B cell (primary cell): ENCODE results near the gene KPNA2. TPM values are rescaled to one million over a fixed set of nuclear protein-coding genes. Genes with fewer than 3 reads are reported as not detected.
A peak's percentile ranks its signal among the peaks of the same experiment; 100 is the strongest.

Source experiments
- ATAC-seq: fragments of 200-7000 bp; cut with Tn5 transposase; one replicate; pipeline ENCODE4 v1.10.0; 2021; ENCODE audit warnings: low read depth, mild to moderate bottlenecking, moderate number of reproducible peaks, moderate library complexity
- CTCF ChIA-PET: fragments of 350-600 bp; sonication (Branson Sonifier 250); formaldehyde crosslinking; loops from one replicate; lab custom pipeline; 2021; ENCODE audit warnings: antibody characterized with exemption, inconsistent platforms; lab: Charles Lee
- POLR2A ChIA-PET: fragments of 350-600 bp; sonication (Branson Sonifier 250); formaldehyde crosslinking; loops from one replicate; lab custom pipeline; 2021; ENCODE audit warnings: antibody characterized with exemption; lab: Charles Lee
- DNase-seq: peaks from one replicate; pipeline ENCODE4 v3.0.0; 2013
- H2AFZ ChIP-seq: 2 replicates; pipeline ENCODE4 v1.6.1; 2012; ENCODE audit warnings: mild to moderate bottlenecking, low read depth, low read length; ENCODE audit not compliant: insufficient read depth, poor library complexity, severe bottlenecking
- H3K27ac ChIP-seq, 2 donors: 1 replicate in 1 of 2; 2 replicates in 1 of 2; pipeline ENCODE4 v1.5.1; 2012 to 2013; ENCODE audit warnings: low read length in 2 of 2, mild to moderate bottlenecking in 2 of 2, moderate library complexity in 1 of 2
- H3K27me3 ChIP-seq, 4 experiments: fragments of 200-600 bp in 1 of 4; sonication (generic) in 1 of 4; replicated peaks in 1 of 4; 1 replicate in 2 of 4; 2 replicates in 2 of 4; pipeline versions ENCODE4 v1.6.1 to v1.7.0; 2013 to 2016; ENCODE audit warnings: low read length in 3 of 4, mild to moderate bottlenecking in 2 of 4, mixed read lengths in 1 of 4, moderate library complexity in 1 of 4; ENCODE audit not compliant: insufficient read depth in 4 of 4, control insufficient read depth in 3 of 4; ENCODE audit errors: control extremely low read depth in 1 of 4
- H3K36me3 ChIP-seq, 2 experiments: replicated peaks in 1 of 2; 1 replicate in 1 of 2; 2 replicates in 1 of 2; pipeline versions ENCODE4 v1.6.1 to v1.7.1; 2013; ENCODE audit warnings: low read length in 1 of 2; ENCODE audit not compliant: insufficient read depth in 2 of 2, control insufficient read depth in 1 of 2; ENCODE audit errors: control extremely low read depth in 1 of 2, extremely low read depth in 1 of 2
- H3K4me1 ChIP-seq, 2 donors: fragments of 200-600 bp in 1 of 2; sonication (generic) in 1 of 2; 1 replicate in 1 of 2; 2 replicates in 1 of 2; pipeline versions ENCODE4 v1.5.1 to v1.6.1; 2013 to 2017; ENCODE audit warnings: low read length in 2 of 2; ENCODE audit not compliant: control insufficient read depth in 2 of 2, insufficient read depth in 2 of 2
- H3K4me2 ChIP-seq: replicated peaks from 2 replicates; pipeline ENCODE3; 2012; ENCODE audit warnings: mild to moderate bottlenecking, low read depth, low read length; ENCODE audit not compliant: poor library complexity, severe bottlenecking
- H3K4me3 ChIP-seq, 5 experiments: fragments of 200-600 bp in 1 of 5; sonication (generic) in 1 of 5; 1 replicate in 3 of 5; 2 replicates in 2 of 5; pipeline versions ENCODE4 v1.5.1 to v1.7.0; 2011 to 2016; ENCODE audit warnings: low read length in 4 of 5, mild to moderate bottlenecking in 4 of 5, low read depth in 2 of 5, control low read depth in 1 of 5, moderate library complexity in 1 of 5; ENCODE audit not compliant: insufficient read depth in 1 of 5; ENCODE audit errors: control extremely low read depth in 1 of 5, extremely low read depth in 1 of 5
- H3K79me2 ChIP-seq: fragments of 200-600 bp; sonication (generic); one replicate; pipeline ENCODE4 v1.6.0; 2016; ENCODE audit warnings: low read length; ENCODE audit not compliant: control insufficient read depth, insufficient read depth
- H3K9ac ChIP-seq: fragments of 200-600 bp; sonication (generic); 2 replicates; pipeline ENCODE4 v1.6.1; 2017; ENCODE audit warnings: mild to moderate bottlenecking, low read length, moderate library complexity
- H3K9me3 ChIP-seq, 3 donors: one replicate each; pipeline versions ENCODE4 v1.6.1 to v1.7.1; 2013; ENCODE audit warnings: low read length in 2 of 3; ENCODE audit not compliant: control insufficient read depth in 2 of 3, insufficient read depth in 1 of 3; ENCODE audit errors: control extremely low read depth in 1 of 3
- H4K20me1 ChIP-seq: 2 replicates; pipeline ENCODE4 v1.6.0; 2012; ENCODE audit warnings: mild to moderate bottlenecking, low read length; ENCODE audit not compliant: insufficient read depth, control insufficient read depth, poor library complexity, severe bottlenecking
- H3K27ac Mint-ChIP-seq: one replicate; pipeline ENCODE4 v1.8.0; 2021; ENCODE audit warnings: mixed read lengths
- H3K27me3 Mint-ChIP-seq: one replicate; pipeline ENCODE4 v1.8.0; 2021; ENCODE audit warnings: mixed read lengths
- H3K4me1 Mint-ChIP-seq: one replicate; pipeline ENCODE4 v1.8.0; 2021; ENCODE audit warnings: mixed read lengths
- H3K4me3 Mint-ChIP-seq: one replicate; pipeline ENCODE4 v1.8.0; 2021; ENCODE audit warnings: mixed read lengths
- H3K9me3 Mint-ChIP-seq: one replicate; pipeline ENCODE4 v1.8.0; 2022; ENCODE audit warnings: mixed read lengths; ENCODE audit not compliant: insufficient read depth
- CTCF ChIP-seq: fragments of 200-600 bp; IDR thresholded peaks from one replicate; pipeline ENCODE4 v1.8.0; 2022; ENCODE audit warnings: antibody characterized with exemption, mild to moderate bottlenecking
- EZH2 ChIP-seq: IDR thresholded peaks from 2 replicates; pipeline ENCODE4 v1.6.1; 2012; ENCODE audit warnings: borderline replicate concordance, low read depth, mild to moderate bottlenecking, moderate library complexity, low read length; ENCODE audit not compliant: insufficient read depth, poor library complexity, severe bottlenecking
- WGBS: methylation state at CpG from one replicate; pipeline ENCODE4 v1.1.5; 2013; ENCODE audit warnings: missing lambda C conversion rate; ENCODE audit not compliant: insufficient coverage; 5-methylcytosine and 5-hydroxymethylcytosine counted together
- intact Hi-C: fragments of 100-400 bp; cut with micrococcal nuclease; formaldehyde crosslinking; loops from one replicate; pipeline ENCODE4 v1.10.0; 2022
- polyA plus RNA-seq: library from polyadenylated mRNA; depleted of rRNA; stranded (reverse); fragments of >200 nt; gene quantifications from 2 replicates; pipeline ENCODE4 v1.2.3, GENCODE V29; 2012
- total RNA-seq, 2 donors: library from RNA; stranded (reverse); fragments of 120-200 nt in 1 of 2; gene quantifications; 1 replicate in 1 of 2; 2 replicates in 1 of 2; pipeline versions ENCODE4 v1.2.3 to v1.2.4, GENCODE V29; 2013 to 2022

KPNA2 gene
- total and polyA plus RNA-seq, 2 donors (not counting 1 experiment from before 2014, with no cell fraction given), result 20.0 to 25.2 TPM

- Histone ChIP-seq H3K4me3 (peak overlapping the region; percentile 55 to 92 (median 77)), H4K20me1 (no peaks in the 10 kb centered on the region), H3K79me2 (no peaks in the 10 kb centered on the region), H3K9ac (peak overlapping the region; percentile 77), H3K27ac (peak overlapping the region; percentile 44 to 61), H3K9me3 (peaks cover 0 to 8% (median 0%) of the 10 kb centered on the region in 3 donors), H2AFZ (peak overlapping the region; percentile 92), H3K36me3 (no peaks in the 10 kb centered on the region), H3K4me1 (peaks cover 7 to 14% of the 10 kb centered on the region in 2 donors), H3K4me2 (peak overlapping the region; percentile 88), H3K27me3 (no peaks in the 10 kb centered on the region)
- Mint-ChIP-seq H3K27me3 (no peaks in the 10 kb centered on the region), H3K27ac (peak overlapping the region; percentile 100), H3K4me3 (peak overlapping the region; percentile 90), H3K4me1 (peaks cover 18% of the 10 kb centered on the region), H3K9me3 (no peaks in the 10 kb centered on the region)
- intact Hi-C loops, result loop anchor here (1.0 kb wide), 2 partner anchors 15 to 27 kb away; partner anchors contain the start of gene KPNA2
- DNase-seq (peak; percentile 97), ATAC-seq (peak; percentile 89)
- ChIA-PET POLR2A (interaction anchor here (0.7 to 1.3 kb wide), 2 partner anchors 26 to 229 kb away, joined by 3 to 8 read pairs; no protein-coding TSS in a partner anchor), CTCF (interaction anchor here (1.0 to 2.5 kb wide), 6 partner anchors 10 to 438 kb away, joined by 3 to 16 read pairs (median 6); partner anchors contain the start of genes C17orf58 and WIPI1)
- under 1% methylated on average over 47 of the region's 51 CpGs for WGBS
- peak; percentile 71 for TF ChIP-seq CTCF
- no peak for TF ChIP-seq EZH2
These were observed 15.7 kb upstream of the KPNA2 start for GRCh38 chr17:68019675-68020408.

- DNase-seq (no peak), ATAC-seq (no peak)
- POLR2A ChIA-PET, result interaction anchor here (0.7 to 1.3 kb wide), 2 partner anchors 26 to 229 kb away, joined by 3 to 8 read pairs; no protein-coding TSS in a partner anchor
- H3K27me3 Mint-ChIP-seq, result no peaks in the 10 kb centered on the region
- intact Hi-C loops, result loop anchor here (1.0 kb wide), 2 partner anchors 15 to 27 kb away; partner anchors contain the start of gene KPNA2
- CTCF ChIA-PET, result interaction anchor here (1.0 to 2.1 kb wide), 5 partner anchors 10 to 438 kb away, joined by 3 to 16 read pairs (median 6); partner anchors contain the start of gene WIPI1
- Histone ChIP-seq H3K36me3 (no peaks in the 10 kb centered on the region), H3K27me3 (no peaks in the 10 kb centered on the region), H4K20me1 (no peaks in the 10 kb centered on the region), H3K9ac (peak overlapping the region; percentile 77), H3K9me3 (peaks cover 0 to 8% (median 0%) of the 10 kb centered on the region in 3 donors), H3K79me2 (no peaks in the 10 kb centered on the region), H3K4me2 (peak overlapping the region; percentile 88), H3K27ac (peak overlapping the region; percentile 44 to 61), H3K4me1 (peaks cover 7 to 14% of the 10 kb centered on the region in 2 donors), H3K4me3 (peak overlapping the region; percentile 55 to 92 (median 77)), H2AFZ (peak overlapping the region; percentile 92)
- peaks cover 18% of the 10 kb centered on the region for H3K4me1 Mint-ChIP-seq
- peak overlapping the region; percentile 90 for H3K4me3 Mint-ChIP-seq
- WGBS, result no CpG with 5 or more reads among the region's 12 CpGs
- TF ChIP-seq CTCF (no peak), EZH2 (no peak)
- H3K27ac Mint-ChIP-seq, result peak overlapping the region; percentile 100
- H3K9me3 Mint-ChIP-seq, result no peaks in the 10 kb centered on the region
These were observed 15.2 kb upstream of the KPNA2 start for GRCh38 chr17:68020409-68020756.
